Kidney (tissue), 14 donors: ENCODE data around the gene SP140L. TPM values are rescaled to one million over a fixed set of nuclear protein-coding genes. Genes with fewer than 3 reads are reported as not detected.

Experiments used
- DNase-seq, 5 donors: peaks; one replicate each; pipeline ENCODE4 v3.0.0-alpha.2; 2013 to 2020
- FAIRE-seq: peaks from 2 replicates; lab custom pipeline; 2012; peaks lifted over from hg19 to GRCh38; lab: Jason Lieb, UNC
- H3K27ac ChIP-seq, 2 donors: one replicate each; pipeline ENCODE4 v1.7.0; 2013; ENCODE audit warnings: low read depth in 2 of 2, low read length in 2 of 2, inconsistent platforms in 1 of 2
- H3K27me3 ChIP-seq: one replicate; pipeline ENCODE4 v1.7.1; 2013; ENCODE audit warnings: low read length, inconsistent platforms; ENCODE audit not compliant: control insufficient read depth, insufficient read depth
- H3K36me3 ChIP-seq, 3 donors: one replicate each; pipeline versions ENCODE4 v1.7.0 to v1.7.1; 2013; ENCODE audit warnings: low read length in 3 of 3, control low read depth in 1 of 3, inconsistent platforms in 1 of 3; ENCODE audit not compliant: insufficient read depth in 3 of 3, control insufficient read depth in 2 of 3
- H3K4me1 ChIP-seq, 3 donors: one replicate each; pipeline versions ENCODE4 v1.7.0 to v1.7.1; 2013; ENCODE audit warnings: low read length in 3 of 3, inconsistent platforms in 1 of 3, low read depth in 1 of 3; ENCODE audit not compliant: control insufficient read depth in 2 of 3, insufficient read depth in 2 of 3
- H3K4me3 ChIP-seq, 3 donors: one replicate each; pipeline versions ENCODE4 v1.7.0 to v1.8.1; 2013; ENCODE audit warnings: low read length in 3 of 3, control low read depth in 1 of 3, inconsistent platforms in 1 of 3
- H3K9ac ChIP-seq, 3 donors: one replicate each; pipeline versions ENCODE4 v1.7.0 to v1.7.1; 2013; ENCODE audit warnings: low read length in 3 of 3, control low read depth in 1 of 3, inconsistent platforms in 1 of 3
- H3K9me3 ChIP-seq, 3 donors: one replicate each; pipeline versions ENCODE4 v1.7.0 to v1.7.1; 2013; ENCODE audit warnings: low read length in 3 of 3, control low read depth in 1 of 3, inconsistent platforms in 1 of 3; ENCODE audit not compliant: control insufficient read depth in 2 of 3, insufficient read depth in 1 of 3
- CTCF ChIP-seq: IDR thresholded peaks from 3 replicates; pipeline ENCODE4 v1.5.1; 2012; ENCODE audit warnings: mild to moderate bottlenecking, moderate library complexity, borderline replicate concordance; ENCODE audit not compliant: insufficient read depth; ENCODE audit errors: extremely low read depth
- intact Hi-C: fragments of 100-400 bp; cut with DNase I; formaldehyde crosslinking; loops from one replicate; pipeline ENCODE4 v1.11.1; 2022
- polyA plus RNA-seq: library from polyadenylated mRNA; stranded (reverse); fragments of 350-450 nt; fragmentation: Illumina TruSeq; extraction: RNeasy Lipid Tissue Mini Kit (QIAGEN cat#74804); gene quantifications from one replicate; pipeline ENCODE4 v1.2.3, GENCODE V29; 2014; ENCODE audit warnings: low read depth, low replicate concordance; ENCODE audit not compliant: insufficient read depth
- total RNA-seq: library from RNA; stranded (reverse); fragmentation: NEBNext Ultra II Directional; extraction: Animal tissue kit (Norgen Biotek cat#: 25700); gene quantifications from one replicate; pipeline ENCODE4 v1.2.1, GENCODE V29; 2021
- donor health status: control.
- donor health status: control.
- donor health status: control.
- donor health status: control.
- donor health status: control.
- donor health status: DM: yes; HTN: yes; CAD: no.
- donor health status: Normal renal cell carcinoma (clear cell type).

Gene SP140L
- total and polyA plus RNA-seq, 2 donors from 2014 or later: 4.6 to 23.8 TPM

- TF ChIP-seq CTCF: no peak
- Histone ChIP-seq H3K27me3 (no peaks in the 10 kb centered on the region), H3K4me1 (peaks cover 0 to 3% (median 1%) of the 10 kb centered on the region in 3 donors), H3K9me3 (no peaks in the 10 kb centered on the region), H3K9ac (no peak overlapping the region), H3K27ac (no peak overlapping the region), H3K36me3 (peaks cover 2 to 26% (median 24%) of the 10 kb centered on the region in 3 donors), H3K4me3 (no peak overlapping the region)
- FAIRE-seq (no peak), DNase-seq (no peak)
- intact Hi-C loops: no loop called here
These were observed 117.8 kb downstream of the SP140L start for GRCh38 chr2:230444832-230445231.

DNA sequence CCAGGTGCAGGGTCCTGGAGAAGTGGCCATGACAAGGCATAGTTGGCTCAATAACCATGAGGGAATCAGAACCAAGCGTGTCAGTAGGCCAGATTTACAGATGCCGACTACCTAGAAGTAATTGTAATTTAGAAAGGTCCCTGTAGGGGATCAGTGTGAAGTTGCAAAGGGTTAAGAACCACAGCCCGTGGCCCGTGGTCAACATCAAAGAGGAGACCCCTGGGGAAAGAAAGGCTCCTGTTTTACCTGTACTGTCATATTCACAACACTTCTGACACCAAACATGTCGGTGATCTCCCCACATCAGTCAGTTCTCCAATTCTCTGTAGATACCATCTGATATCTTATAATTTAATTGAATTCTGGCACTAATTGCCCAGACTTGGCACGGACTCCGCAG is 120.0 kb downstream of the SP140L start:
- H3K4me1 ChIP-seq: no peaks in the 10 kb centered on the region
- no peak overlapping the region for H3K9ac ChIP-seq
- no peak overlapping the region for H3K4me3 ChIP-seq
- DNase-seq (no peak), FAIRE-seq (no peak)
- intact Hi-C loops: no loop called here
- TF ChIP-seq CTCF: no peak
- no peaks in the 10 kb centered on the region for H3K27me3 ChIP-seq
- peaks cover 2 to 28% (median 27%) of the 10 kb centered on the region in 3 donors for H3K36me3 ChIP-seq
- H3K27ac ChIP-seq: no peak overlapping the region
- H3K9me3 ChIP-seq: no peaks in the 10 kb centered on the region

- no peak overlapping the region for H3K4me3 ChIP-seq
- no peak overlapping the region for H3K27ac ChIP-seq
- peaks cover 2 to 28% (median 27%) of the 10 kb centered on the region in 3 donors for H3K36me3 ChIP-seq
- no peak for TF ChIP-seq CTCF
- no peaks in the 10 kb centered on the region for H3K9me3 ChIP-seq
- no peak overlapping the region for H3K9ac ChIP-seq
- H3K27me3 ChIP-seq: no peaks in the 10 kb centered on the region
- intact Hi-C loops: no loop called here
- FAIRE-seq (no peak), DNase-seq (no peak)
- H3K4me1 ChIP-seq: no peaks in the 10 kb centered on the region
These were observed 120.8 kb downstream of the SP140L start for GRCh38 chr2:230447455-230448451.
